GM21447 (cell line): ENCODE data around the gene ALG8.

Experiments used
- ATAC-seq: cut with Tn5 transposase; IDR thresholded peaks from one replicate; pipeline ENCODE4 v1.9.1; 2021; ENCODE audit not compliant: unreplicated experiment

The ALG8 gene

GRCh38 chr11:78161346-78161745 lies 21.9 kb upstream of the ALG8 start:
- ATAC-seq, result no peak

DNA sequence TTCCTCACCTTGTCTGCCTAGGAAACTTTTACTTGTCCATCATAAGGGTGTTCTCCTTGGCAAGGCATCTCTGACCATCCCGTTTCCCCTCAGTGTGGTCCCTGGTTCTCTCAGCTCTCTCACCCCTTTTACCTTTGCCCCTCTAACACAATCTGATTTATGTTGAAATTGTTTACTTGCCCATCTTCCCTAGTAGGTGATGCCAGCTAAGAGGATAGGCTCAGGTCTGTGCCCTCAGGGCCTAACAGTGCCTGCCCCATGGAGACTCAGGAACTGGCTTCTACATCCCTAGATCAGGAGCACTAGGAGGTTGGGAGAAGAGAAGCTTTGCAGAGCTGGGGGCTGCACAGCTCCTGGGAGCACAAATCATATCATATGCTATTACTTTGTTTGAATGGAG lies 21.1 kb upstream of the ALG8 start:
- ATAC-seq, result no peak

DNA sequence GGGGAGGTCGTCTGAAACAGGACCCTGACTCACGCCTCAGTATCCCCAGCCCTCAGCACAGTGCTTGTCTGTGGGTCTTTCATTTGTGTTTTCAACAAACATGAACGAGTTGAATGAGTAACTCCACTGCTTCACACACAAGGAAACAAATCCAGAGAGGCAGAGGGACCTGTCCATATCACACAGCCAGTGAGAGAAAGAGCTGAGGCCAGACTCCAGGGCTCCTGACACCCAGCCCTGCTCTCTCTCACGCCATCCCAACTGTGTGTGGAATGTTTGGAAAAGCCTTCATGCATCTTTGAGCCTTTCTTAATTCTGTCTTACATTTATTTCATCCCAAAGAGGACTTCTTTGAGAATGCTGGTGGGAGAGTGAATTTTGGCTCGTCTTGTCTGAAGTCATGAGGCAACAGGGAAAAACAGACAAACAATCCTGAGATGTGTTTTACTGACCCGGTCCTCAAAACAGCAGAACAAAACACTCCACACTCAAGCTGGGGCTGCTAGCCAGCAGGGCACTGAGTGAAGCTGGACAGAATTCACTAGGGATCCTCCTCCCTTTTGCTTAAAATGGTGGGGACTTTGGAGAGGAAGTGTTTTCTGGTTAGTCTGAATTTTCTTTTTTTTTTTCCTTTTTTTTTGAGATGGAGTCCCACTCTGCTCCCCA lies 19.7 kb upstream of the ALG8 start:
- no peak for ATAC-seq

DNA sequence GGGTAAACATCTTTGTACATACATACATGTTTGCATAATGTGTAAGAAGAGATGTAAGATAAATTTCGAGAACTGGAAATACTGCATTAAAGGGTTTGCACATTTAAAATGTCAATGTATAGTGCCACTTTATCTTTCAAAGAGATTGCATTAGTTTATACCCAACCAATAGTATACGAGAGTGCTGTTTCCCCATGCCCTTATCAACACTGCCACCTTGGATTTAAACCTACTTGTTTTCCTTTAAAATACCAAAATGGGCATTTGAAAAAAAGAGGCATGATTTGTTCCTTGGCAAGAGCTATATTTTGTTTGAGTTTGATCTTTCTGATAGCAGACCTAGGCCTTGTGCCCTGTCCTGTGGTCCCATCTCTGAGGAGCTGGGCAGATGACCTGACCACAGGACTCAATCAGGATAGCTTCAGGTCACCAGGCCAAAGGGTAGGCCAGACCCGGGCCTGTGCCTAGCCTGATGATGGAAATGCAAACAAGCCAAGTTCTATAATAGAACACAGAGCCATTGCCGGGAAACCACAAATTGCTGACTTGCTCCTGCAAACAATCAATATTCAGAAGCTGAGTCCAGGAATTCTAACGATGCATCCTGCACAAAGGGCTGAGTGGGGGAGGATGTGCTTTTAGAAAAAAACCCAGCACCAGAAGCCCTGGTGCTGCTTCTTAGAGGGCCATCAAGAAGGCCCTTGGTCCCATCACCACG lies 16.9 kb upstream of the ALG8 start:
- no peak for ATAC-seq

GRCh38 chr11:78151804-78152203 lies 12.4 kb upstream of the ALG8 start:
- no peak for ATAC-seq

GRCh38 chr11:78150754-78151153 lies 11.3 kb upstream of the ALG8 start:
- no peak for ATAC-seq

- ATAC-seq, result no peak
These were observed 10.9 kb upstream of the ALG8 start for GRCh38 chr11:78150346-78150745.

- ATAC-seq, result no peak
These were observed 10.2 kb upstream of the ALG8 start for GRCh38 chr11:78149646-78150045.

DNA sequence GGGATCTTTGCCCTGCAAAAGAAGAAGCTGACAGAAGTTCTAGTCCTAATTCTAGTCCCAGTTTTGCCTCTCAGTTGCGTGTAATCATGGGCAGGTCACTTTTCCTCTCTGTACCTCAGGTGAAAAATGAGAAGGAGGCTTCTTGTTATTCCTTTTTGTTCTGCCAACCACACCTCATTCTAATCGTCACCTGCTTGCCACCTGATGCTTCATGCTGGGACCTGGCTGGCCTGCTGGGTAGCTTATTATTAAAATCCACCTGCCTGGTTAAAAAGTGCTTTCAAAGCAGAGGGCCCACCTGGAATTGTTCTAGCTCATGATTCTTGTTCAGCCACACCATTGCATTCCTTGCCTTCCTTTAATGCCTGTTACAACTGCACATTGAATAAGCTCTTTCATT lies 8.4 kb upstream of the ALG8 start:
- ATAC-seq, result no peak

DNA sequence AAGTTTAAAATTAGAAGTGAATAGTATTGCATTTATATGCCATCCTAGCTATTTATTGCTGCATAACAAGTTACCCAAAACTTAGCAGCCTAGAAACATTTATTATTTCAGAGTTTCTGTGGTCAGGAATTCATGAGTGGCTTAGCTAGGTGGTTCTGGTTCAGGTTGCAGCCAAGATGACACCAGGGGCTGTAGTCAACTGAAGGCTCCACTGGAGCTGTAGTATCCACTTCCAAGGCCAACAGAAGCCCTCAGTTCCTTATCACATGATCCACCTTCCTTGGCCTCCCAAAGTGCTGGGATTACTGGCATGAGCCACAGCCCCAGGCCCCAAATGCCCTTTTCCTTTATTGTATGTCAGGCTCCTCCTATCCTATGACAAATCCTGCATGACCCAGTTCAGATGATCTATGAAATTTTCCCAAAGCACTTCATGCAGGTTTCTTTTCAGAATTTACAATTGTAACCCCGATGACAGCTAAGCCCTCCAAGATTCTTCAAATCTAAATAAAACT lies 6.1 kb upstream of the ALG8 start:
- ATAC-seq, result no peak

- no peak for ATAC-seq
These were observed 1.1 kb upstream of the ALG8 start for GRCh38 chr11:78140392-78141077.

DNA sequence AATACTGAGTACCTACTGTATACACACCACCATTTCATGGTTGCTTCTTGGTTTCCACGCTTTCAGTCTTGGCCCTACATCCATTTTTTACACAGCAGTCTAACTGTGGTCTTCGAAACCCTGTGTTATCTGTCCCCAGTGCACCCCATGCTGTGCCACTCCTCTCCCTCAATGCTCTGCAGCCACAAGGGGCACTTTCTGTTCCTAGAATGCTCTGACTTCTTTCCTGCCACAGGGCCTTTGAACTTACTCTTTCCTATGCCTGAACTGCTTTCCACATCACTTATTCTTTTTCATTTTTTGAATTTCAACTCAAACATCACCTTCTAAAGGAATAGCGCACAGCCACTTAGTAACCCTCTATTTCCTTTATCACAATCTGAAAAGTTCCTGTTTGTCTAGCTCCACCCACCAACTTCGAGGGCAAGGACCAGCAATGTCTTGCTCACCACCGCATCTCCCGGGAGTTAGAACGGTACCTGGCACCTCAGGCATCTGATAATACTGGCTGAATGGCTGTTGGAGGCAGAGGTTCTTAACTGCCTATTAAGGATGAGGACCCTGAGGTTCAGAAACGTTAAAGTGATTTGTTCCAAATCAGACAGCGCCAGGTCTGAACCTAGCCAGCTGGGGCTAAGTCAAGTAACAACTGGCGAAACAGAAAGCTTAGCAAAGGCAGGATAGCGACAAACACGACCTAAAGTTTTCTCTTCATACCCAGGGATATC lies 568 bp downstream of the ALG8 start:
- peak; percentile 24 for ATAC-seq

- no peak for ATAC-seq
These were observed 1.1 kb downstream of the ALG8 start for GRCh38 chr11:78138291-78138690.

GRCh38 chr11:78132475-78132874 lies 7.0 kb downstream of the ALG8 start:
- no peak for ATAC-seq

DNA sequence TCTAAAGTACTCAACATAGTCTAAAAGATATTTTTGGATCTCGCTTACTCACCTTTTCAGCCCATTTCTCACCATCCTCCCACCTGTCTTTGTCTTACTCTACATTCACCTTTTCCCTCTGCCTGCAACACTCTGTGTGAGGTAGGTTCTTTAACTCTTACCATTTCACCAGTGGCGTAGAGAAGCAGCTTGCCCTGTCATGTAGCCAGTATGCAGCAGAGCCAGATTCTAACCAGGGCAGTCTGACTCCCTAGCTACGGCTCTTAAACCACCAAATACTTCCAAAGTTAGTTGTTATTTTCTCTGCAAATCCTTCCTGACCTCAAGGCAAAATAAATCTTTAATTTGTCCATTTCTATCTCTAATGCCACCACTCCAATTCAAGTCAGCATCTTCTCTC lies 7.5 kb downstream of the ALG8 start:
- ATAC-seq, result no peak

DNA sequence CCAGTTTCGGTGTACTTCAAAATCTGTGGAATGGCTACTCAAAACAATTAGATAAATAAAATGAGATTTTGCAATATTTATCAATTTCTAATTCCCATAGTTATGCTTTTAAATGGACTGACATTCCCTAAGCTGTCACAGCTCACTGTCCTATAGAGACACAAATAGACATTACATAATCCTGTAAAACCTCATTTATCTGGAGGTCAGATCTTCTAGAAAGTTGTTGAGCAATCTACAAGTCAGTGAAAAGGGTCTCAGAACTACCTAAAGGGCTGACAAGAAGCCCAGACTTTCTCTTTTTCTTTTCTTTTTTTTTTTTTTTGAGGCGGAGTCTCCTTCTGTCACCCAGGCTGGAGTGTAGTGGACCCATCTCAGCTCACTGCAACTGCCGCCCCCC lies 12.0 kb downstream of the ALG8 start:
- ATAC-seq, result no peak

GRCh38 chr11:78112582-78113275 lies 26.7 kb downstream of the ALG8 start:
- ATAC-seq, result no peak

DNA sequence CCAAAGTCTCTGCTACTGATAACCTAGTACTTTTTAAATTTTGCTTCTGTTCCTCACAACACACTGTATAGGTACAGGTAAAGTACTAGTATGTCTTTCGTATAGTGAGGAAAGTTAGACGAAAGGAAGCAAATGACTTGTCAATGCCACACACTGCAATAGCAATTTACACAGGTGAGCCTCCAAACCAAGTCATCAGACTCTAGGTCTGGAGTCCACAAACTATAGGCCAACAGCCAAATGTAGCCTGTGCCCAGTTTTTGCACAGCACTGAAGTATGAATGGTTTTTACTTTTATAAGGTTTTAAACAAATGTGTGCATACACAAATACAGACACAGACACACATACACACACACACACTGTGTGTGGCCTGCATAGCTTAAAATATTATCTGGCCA lies 28.1 kb downstream of the ALG8 start:
- ATAC-seq, result no peak

GRCh38 chr11:78110830-78111229 lies 28.6 kb downstream of the ALG8 start:
- no peak for ATAC-seq

DNA sequence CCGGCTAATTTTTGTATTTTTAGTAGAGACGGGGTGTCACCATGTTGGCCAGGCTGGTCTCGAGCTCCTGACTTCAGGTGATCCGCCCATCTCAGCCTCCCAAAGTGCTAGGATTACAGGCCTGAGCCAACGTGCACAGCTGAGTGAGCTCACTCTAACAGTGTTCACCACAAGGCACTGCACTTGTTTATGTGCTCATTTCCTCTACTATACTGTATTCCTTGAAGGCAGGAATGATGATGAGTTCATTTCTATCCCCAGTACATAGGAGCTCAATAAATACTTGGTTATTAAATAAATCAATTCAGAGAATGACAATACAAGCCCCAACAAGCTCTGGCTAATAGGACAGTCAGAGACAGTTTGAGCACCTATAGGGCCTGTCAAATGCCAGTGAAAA lies 29.1 kb downstream of the ALG8 start:
- no peak for ATAC-seq
